ENCODE measurements around the gene DEFB119.

Gene DEFB119

GRCh38 chr20:31355981-31356380 lies 34.4 kb downstream of the DEFB119 start:
- Histone ChIP-seq H3K27ac (ENCODE audit: low read length) (no peak overlapping the region), H4K20me1 (ENCODE audit: insufficient read depth, low read length) (no peaks in the 10 kb centered on the region), H2AFZ (ENCODE audit: low read depth, low read length) (no peak overlapping the region), H3K4me2 (ENCODE audit: low read length) (no peak overlapping the region), H3K4me3 (ENCODE audit: low read length) (no peak overlapping the region), H3K4me1 (ENCODE audit: low read length) (no peaks in the 10 kb centered on the region), H3K9me3 (ENCODE audit: insufficient read depth, low read length) (no peaks in the 10 kb centered on the region), H3K27me3 (ENCODE audit: low read depth, low read length) (no peaks in the 10 kb centered on the region; the same call in 1 of the 2 replicates), H3K79me2 (ENCODE audit: low read length) (no peaks in the 10 kb centered on the region), H3K9ac (ENCODE audit: low read length) (no peak overlapping the region), H3K36me3 (replicated peaks; ENCODE audit: low read depth, low read length) (no peaks in the 10 kb centered on the region)
- TF ChIP-seq EZH2phosphoT487 (IDR thresholded peaks at IDR 0.05; ENCODE audit: low read depth) (no peak), CTCF (IDR thresholded peaks at IDR 0.05; ENCODE audit: low read depth, low read length) (no peak)

DNA sequence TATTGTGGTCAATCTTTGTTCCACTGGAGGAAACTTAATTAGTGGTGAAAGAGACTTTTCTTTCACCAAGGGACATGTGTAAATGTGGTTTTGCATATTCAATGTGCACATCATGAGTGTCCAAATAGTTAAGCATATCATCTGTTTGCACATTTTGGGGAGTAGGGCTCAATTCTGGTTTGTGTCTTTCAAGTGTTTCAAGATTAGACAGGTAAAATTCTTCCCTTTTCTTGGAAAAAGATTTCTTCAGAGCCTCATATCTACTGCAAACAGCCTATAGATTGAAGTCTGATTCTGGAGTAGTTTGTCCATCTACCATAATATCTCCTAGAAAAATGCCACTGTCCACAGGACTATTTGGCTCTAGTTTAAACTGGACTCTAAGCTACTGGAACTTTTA lies 48.9 kb downstream of the DEFB119 start:
- Histone ChIP-seq H3K4me2 (ENCODE audit: low read length) (no peak overlapping the region), H3K79me2 (ENCODE audit: low read length) (no peaks in the 10 kb centered on the region), H3K27ac (ENCODE audit: low read length) (no peak overlapping the region), H3K4me3 (ENCODE audit: low read length) (no peak overlapping the region), H2AFZ (ENCODE audit: low read depth, low read length) (no peak overlapping the region), H3K27me3 (ENCODE audit: low read depth, low read length) (peaks cover 2% of the 10 kb centered on the region; the same call in 1 of the 2 replicates), H3K9ac (ENCODE audit: low read length) (no peak overlapping the region), H4K20me1 (ENCODE audit: insufficient read depth, low read length) (no peaks in the 10 kb centered on the region), H3K9me3 (ENCODE audit: insufficient read depth, low read length) (no peaks in the 10 kb centered on the region; the same call in 1 of the 2 replicates), H3K4me1 (ENCODE audit: low read length) (no peaks in the 10 kb centered on the region), H3K36me3 (replicated peaks; ENCODE audit: low read depth, low read length) (no peaks in the 10 kb centered on the region)
- TF ChIP-seq EZH2phosphoT487 (IDR thresholded peaks at IDR 0.05; ENCODE audit: low read depth) (no peak), CTCF (IDR thresholded peaks at IDR 0.05; ENCODE audit: low read depth, low read length) (no peak)

- no peaks in the 10 kb centered on the region for H4K20me1 ChIP-seq (ENCODE audit: insufficient read depth, low read length)
- H3K27ac ChIP-seq (ENCODE audit: low read length) = no peak overlapping the region
- H3K9ac ChIP-seq (ENCODE audit: low read length) = no peak overlapping the region
- TF ChIP-seq EZH2phosphoT487 (IDR thresholded peaks at IDR 0.05; ENCODE audit: low read depth) (no peak), CTCF (IDR thresholded peaks at IDR 0.05; ENCODE audit: low read depth, low read length) (no peak)
- H3K4me2 ChIP-seq (ENCODE audit: low read length) = no peak overlapping the region
- no peaks in the 10 kb centered on the region for H3K79me2 ChIP-seq (ENCODE audit: low read length)
- H3K4me1 ChIP-seq (ENCODE audit: low read length) = no peaks in the 10 kb centered on the region
- H2AFZ ChIP-seq (ENCODE audit: low read depth, low read length) = no peak overlapping the region
- H3K9me3 ChIP-seq (ENCODE audit: insufficient read depth, low read length) = no peaks in the 10 kb centered on the region
- H3K4me3 ChIP-seq (ENCODE audit: low read length) = no peak overlapping the region
- H3K27me3 ChIP-seq (ENCODE audit: low read depth, low read length) = no peaks in the 10 kb centered on the region
- H3K36me3 ChIP-seq (replicated peaks; ENCODE audit: low read depth, low read length) = no peaks in the 10 kb centered on the region
Measured at GRCh38 chr20:31330893-31331292, 59.5 kb downstream of the DEFB119 start.

Measured in OCI-LY3 (cell line).